Fibroblast of mammary gland (primary cell): ENCODE measurements around the gene C10orf88.

ENCODE experiments used
- DNase-seq: peaks from one replicate; pipeline ENCODE4 v3.0.0-alpha.2; 2010; ENCODE audit warnings: low read depth
- H3K4me3 ChIP-seq: 2 replicates; pipeline ENCODE4 v1.5.1; 2011; ENCODE audit warnings: low read depth, mild to moderate bottlenecking, low read length, moderate library complexity; ENCODE audit not compliant: control insufficient read depth
- TF ChIP-seq, protein P1 (sequence below): conservative IDR thresholded peaks from 2 replicates; pipeline ENCODE4 v1.5.1; 2011; ENCODE audit warnings: low read depth, low read length, inconsistent platforms; ENCODE audit not compliant: control insufficient read depth, insufficient read depth

Gene C10orf88

DNA sequence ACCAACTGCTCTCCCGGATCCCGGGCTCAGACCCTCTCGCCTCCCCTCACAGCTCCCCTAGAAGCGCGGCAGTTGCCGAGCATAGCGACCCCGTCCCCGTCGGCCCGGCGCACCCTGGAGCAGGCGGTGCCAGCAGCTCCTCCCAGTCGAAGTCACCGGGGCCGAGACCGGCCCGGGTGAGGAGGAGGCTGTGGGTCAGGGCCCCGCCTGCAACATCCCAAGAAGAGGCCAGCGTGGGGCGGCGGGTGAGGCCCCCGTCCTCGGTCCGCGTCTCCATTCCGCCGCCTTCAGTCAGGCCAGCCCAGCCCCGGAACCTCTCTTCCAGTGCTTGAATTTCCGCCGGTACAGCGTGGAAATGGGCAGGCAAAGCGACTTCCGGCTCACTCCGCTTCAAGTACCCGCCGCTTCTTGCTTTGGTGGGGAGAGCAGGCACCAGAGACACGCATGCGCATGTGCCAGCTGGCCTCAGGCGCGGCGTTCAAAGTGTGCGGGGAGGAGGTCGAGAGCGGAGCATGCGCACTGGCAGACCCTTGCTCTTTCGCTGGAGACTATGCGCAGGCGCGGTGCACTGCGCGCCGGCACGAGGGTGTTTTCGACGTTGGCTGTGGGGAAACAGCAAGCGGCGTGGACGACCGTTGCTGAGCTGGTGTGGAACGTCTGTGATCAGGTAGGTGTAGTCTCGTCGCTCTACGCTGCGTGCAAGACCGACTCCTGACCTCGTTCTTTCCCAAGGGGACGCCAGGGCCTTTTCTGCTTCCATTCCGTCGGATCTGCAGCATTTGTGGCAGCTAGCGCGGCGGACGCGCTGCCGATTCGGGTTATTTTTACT, at the start of gene C10orf88:
Gene C10orf88 (minus strand): TSS at position 326 of the 829 bp plus-strand sequence. CDS start 49 bp downstream, at position 277.
- peak within 1 kb of the TSS; percentile 79 for H3K4me3 ChIP-seq
- DNase-seq, result peak; percentile 98
- TF ChIP-seq, protein P1, sequence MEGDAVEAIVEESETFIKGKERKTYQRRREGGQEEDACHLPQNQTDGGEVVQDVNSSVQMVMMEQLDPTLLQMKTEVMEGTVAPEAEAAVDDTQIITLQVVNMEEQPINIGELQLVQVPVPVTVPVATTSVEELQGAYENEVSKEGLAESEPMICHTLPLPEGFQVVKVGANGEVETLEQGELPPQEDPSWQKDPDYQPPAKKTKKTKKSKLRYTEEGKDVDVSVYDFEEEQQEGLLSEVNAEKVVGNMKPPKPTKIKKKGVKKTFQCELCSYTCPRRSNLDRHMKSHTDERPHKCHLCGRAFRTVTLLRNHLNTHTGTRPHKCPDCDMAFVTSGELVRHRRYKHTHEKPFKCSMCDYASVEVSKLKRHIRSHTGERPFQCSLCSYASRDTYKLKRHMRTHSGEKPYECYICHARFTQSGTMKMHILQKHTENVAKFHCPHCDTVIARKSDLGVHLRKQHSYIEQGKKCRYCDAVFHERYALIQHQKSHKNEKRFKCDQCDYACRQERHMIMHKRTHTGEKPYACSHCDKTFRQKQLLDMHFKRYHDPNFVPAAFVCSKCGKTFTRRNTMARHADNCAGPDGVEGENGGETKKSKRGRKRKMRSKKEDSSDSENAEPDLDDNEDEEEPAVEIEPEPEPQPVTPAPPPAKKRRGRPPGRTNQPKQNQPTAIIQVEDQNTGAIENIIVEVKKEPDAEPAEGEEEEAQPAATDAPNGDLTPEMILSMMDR, result no peak

DNA sequence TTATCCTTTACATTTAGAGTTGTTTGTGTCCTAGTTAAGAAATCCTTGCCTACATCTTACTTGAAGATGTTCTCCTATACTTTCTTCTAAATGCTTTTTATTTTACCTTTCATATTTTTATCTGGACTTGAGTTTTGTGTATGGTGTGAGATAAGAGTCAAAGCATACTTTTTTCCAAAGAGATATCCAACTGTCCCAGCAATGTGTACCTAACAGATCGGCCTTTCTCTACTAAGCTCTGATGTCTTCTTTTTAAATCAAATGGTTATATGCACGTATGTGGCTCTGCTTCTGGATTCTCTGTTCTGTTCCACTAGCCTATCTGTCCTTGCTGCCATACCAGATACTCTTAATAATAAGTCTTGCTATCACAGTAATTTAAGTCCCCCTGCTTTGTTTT, 47.3 kb upstream of the C10orf88 start:
- no peak for DNase-seq
- H3K4me3 ChIP-seq, result no peak overlapping the region
- TF ChIP-seq, protein P1, result no peak

GRCh38 chr10:123000155-123000554, 46.1 kb upstream of the C10orf88 start:
- DNase-seq, result no peak
- no peak overlapping the region for H3K4me3 ChIP-seq

GRCh38 chr10:122999347-122999746, 45.3 kb upstream of the C10orf88 start:
- DNase-seq, result peak; percentile 10
- TF ChIP-seq, protein P1, result no peak
- no peak overlapping the region for H3K4me3 ChIP-seq

More at GRCh38 chr10:123000155-123000554, 46.1 kb upstream of the C10orf88 start:
- TF ChIP-seq, protein P1, result no peak

DNA sequence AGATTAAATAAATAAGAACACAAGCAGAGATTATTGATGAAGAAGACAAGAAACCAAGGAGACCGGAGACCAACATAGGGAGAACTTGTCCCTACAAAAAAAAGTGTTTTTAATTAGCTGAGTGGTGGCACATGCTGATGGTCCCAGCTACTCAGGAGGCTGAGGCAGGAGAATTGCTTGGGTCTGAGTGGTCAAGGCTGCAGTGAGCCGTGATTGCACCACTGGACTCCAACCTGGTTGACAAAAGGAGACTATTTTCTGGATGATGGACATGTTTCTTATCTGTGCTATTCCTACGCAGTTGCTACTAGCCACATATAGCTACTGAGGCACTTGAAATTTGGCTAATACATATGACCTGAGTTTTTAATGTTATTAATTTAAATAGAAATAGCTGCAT, 44.9 kb upstream of the C10orf88 start:
- no peak for DNase-seq
- TF ChIP-seq, protein P1, result no peak
- H3K4me3 ChIP-seq, result no peak overlapping the region

DNA sequence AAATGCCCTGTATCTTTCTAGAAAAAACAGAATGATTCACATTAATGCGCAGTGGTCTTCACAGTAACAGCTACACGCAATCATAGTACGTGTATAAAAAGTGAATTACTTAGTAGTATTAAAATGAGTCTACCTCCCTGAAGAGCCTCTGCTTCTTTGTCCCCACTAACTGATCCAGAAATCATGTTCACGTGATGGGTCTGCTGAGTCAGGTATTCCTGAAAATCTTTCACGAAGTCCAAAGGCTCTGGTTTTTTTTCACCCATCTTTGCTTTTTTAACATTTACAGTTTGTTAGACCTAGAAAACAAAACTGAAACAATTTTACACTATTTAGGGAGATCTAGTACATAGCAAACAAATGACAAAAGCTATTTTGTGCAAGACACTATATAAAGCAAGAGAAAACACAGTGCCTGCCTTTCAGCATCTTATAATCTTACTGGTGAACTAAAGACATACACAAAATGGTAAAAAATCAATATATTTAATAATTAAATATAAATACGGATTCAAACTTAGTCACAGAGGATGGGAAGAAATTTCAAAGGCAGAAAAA, 44.4 kb upstream of the C10orf88 start:
- DNase-seq, result no peak
- no peak overlapping the region for H3K4me3 ChIP-seq
- TF ChIP-seq, protein P1, result no peak
